Testis (tissue), 3 donors: Measurements from ENCODE around the gene FBXO27. TPM values are rescaled to one million over a fixed set of nuclear protein-coding genes. Genes with fewer than 3 reads are reported as not detected.
A peak's percentile ranks its signal among the peaks of the same experiment; 100 is the strongest.

Source experiments
- DNase-seq: peaks from one replicate; pipeline ENCODE4 v3.0.0-alpha.2; 2019
- H3K27ac ChIP-seq, 2 donors: fragments of 200-600 bp; sonication (generic); one replicate each; pipeline ENCODE4 v1.5.1; 2019
- H3K27me3 ChIP-seq: fragments of 200-600 bp; sonication (generic); one replicate; pipeline ENCODE4 v1.5.1; 2019
- H3K36me3 ChIP-seq: fragments of 200-600 bp; sonication (generic); one replicate; pipeline ENCODE4 v1.5.1; 2017; ENCODE audit warnings: low read depth; ENCODE audit errors: missing control alignments
- H3K4me1 ChIP-seq: fragments of 200-600 bp; sonication (generic); one replicate; pipeline ENCODE4 v1.5.1; 2019
- H3K4me3 ChIP-seq, 2 donors: fragments of 200-600 bp; sonication (generic); one replicate each; pipeline ENCODE4 v1.5.1; 2017 to 2019
- H3K9me3 ChIP-seq: fragments of 200-600 bp; sonication (generic); one replicate; pipeline ENCODE4 v1.5.1; 2017
- CTCF ChIP-seq, 3 experiments: fragments of 450-650 bp in 2 of 3; fragments of 200-600 bp in 1 of 3; sonication (generic) in 1 of 3; IDR thresholded peaks; one replicate each; pipeline ENCODE4 v1.5.1; 2016 to 2019; ENCODE audit warnings: antibody characterized with exemption in 3 of 3, mild to moderate bottlenecking in 2 of 3, moderate library complexity in 1 of 3
- POLR2A ChIP-seq: fragments of 450-650 bp; IDR thresholded peaks from one replicate; pipeline ENCODE4 v1.6.1; 2017; ENCODE audit warnings: antibody characterized with exemption, mild to moderate bottlenecking, moderate library complexity
- whole genome bisulfite sequencing, 2 donors: methylation state at CpG; one replicate each; pipeline ENCODE4 v1.1.5; 2018; 5-methylcytosine and 5-hydroxymethylcytosine counted together
- intact Hi-C: fragments of 100-400 bp; cut with DNase I; formaldehyde crosslinking; loops from one replicate; pipeline ENCODE4 v1.15.1; 2023; ENCODE audit warnings: low total_unique reads
- polyA plus RNA-seq: library from polyadenylated mRNA; stranded (reverse); fragments of 350-450 nt; fragmentation: Illumina TruSeq; extraction: RNeasy Lipid Tissue Mini Kit (QIAGEN cat#74804); gene quantifications from one replicate; pipeline ENCODE4 v1.2.3, GENCODE V29; 2014; ENCODE audit warnings: low read depth, low replicate concordance; ENCODE audit not compliant: insufficient read depth
- total RNA-seq, 2 donors: library from RNA; depleted of rRNA; stranded (reverse); fragments of >200 nt; gene quantifications; one replicate each; pipeline ENCODE4 v1.2.3, GENCODE V29; 2016

The FBXO27 gene
- total and polyA plus RNA-seq, 3 donors from 2014 or later, result 11.3 to 16.5 (median 15.5) TPM

DNA sequence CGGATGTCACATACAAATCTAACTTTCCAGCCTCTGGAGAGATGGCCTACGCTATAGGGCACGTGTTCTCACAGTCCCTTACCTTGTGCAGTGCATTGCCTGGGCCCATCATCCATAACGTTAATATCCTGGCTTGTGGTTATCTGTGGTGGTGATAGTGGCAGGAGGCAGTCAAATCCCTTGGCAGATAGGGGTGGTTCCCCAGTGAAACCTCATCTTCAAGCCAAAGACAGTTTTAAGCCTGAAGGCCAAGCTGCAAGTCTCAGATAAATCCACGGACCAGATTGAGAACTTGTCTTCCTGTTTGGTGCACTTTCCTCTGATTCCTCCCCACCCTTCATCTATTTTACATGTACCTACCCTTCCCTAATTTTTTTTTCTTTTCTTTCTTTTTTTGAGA lies 52.5 kb downstream of the FBXO27 start:
- WGBS, 2 donors, result 81 to 86% methylated on average over 5 of the region's 5 CpGs

GRCh38 chr19:38978326-38978689 lies 54.0 kb downstream of the FBXO27 start:
- Histone ChIP-seq H3K36me3 (no peaks in the 10 kb centered on the region), H3K4me1 (peaks cover 4% of the 10 kb centered on the region), H3K4me3 (no peak overlapping the region), H3K27me3 (no peaks in the 10 kb centered on the region), H3K27ac (no peak overlapping the region), H3K9me3 (no peaks in the 10 kb centered on the region)
- 86 to 96% methylated on average over 3 of the region's 3 CpGs for WGBS, 2 donors
- intact Hi-C loops, result no loop called here
- TF ChIP-seq CTCF (IDR thresholded peaks at IDR 0.05) (no peak), POLR2A (no peak)
- no peak for DNase-seq

More for the DNA sequence above, 52.5 kb downstream of the FBXO27 start:
- Histone ChIP-seq H3K27me3 (no peaks in the 10 kb centered on the region), H3K4me3 (no peak overlapping the region), H3K27ac (no peak overlapping the region), H3K4me1 (peaks cover 4% of the 10 kb centered on the region), H3K36me3 (no peaks in the 10 kb centered on the region), H3K9me3 (no peaks in the 10 kb centered on the region)
- no peak for TF ChIP-seq POLR2A
- no peak for TF ChIP-seq CTCF (IDR thresholded peaks at IDR 0.05)
- intact Hi-C loops, result no loop called here
- DNase-seq, result no peak

DNA sequence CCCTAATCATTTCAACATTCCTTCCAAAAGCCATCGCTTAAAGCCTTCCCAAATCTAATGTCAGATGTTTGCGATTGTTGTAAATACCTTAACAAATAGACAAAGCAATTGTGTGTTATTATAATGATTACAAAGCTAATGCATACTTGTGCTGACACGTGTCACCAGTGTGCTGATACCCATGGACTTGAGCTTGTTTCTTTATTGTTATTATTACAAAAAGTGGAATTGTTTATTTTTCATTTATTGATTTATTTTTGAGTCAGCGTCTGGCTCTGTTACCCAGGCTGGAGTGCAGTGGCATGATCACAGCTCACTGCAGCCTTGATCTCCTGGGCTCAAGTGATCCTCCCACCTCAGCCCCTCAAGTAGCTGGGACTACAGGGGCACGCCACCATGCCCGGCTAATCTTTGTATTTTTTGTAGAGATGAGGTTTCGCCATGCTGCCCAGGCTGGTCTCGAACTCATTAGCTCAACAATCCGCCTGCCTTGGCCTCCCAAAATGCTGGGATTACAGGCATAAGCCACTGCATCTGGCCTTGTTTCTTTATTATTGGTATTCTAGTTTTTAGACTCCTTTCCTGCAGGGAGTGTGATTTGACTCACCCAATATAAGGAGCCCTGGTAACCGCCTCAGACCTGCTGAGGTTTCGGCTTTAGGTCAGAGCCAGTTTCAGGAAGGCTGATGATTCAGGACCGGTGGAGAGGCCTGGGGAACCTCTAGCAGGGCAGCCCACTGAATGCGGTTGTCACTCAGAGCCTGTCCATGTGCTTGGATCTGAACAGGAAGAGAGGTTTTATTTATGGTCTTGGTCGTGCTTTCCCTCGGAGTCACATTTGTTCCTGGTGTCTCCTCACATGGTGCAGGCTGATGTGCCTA lies 54.7 kb downstream of the FBXO27 start:
- Histone ChIP-seq H3K9me3 (no peaks in the 10 kb centered on the region), H3K4me3 (no peak overlapping the region), H3K36me3 (no peaks in the 10 kb centered on the region), H3K27me3 (no peaks in the 10 kb centered on the region), H3K4me1 (peaks cover 4% of the 10 kb centered on the region), H3K27ac (no peak overlapping the region)
- intact Hi-C loops, result no loop called here
- WGBS, 2 donors, result 82 to 87% methylated on average over 15 of the region's 15 CpGs
- no peak for DNase-seq
- TF ChIP-seq POLR2A, result no peak
- no peak for TF ChIP-seq CTCF (IDR thresholded peaks at IDR 0.05)

DNA sequence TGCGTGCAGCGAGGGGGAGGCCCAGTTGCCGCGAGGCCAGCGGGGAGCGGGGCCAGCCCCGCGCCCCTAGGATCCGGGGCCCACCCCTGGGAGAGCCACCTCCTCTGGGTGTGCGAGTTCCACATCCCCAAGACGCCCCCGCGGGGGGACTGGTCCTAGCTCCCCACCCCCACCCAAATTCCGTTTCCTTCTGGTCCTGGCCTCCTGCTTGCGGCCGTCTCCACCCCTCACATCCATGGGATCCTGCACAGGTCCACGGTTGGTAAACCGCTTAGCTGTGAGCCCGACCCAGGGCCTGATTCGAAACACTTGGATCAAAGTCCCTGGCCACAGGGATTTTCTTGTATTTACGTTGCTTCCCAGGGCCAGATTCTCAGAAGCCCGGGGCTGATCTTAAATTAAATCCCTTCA lies 56.5 kb downstream of the FBXO27 start:
- DNase-seq, result peak; percentile 32
- intact Hi-C loops, result no loop called here

More for the DNA sequence above, 56.5 kb downstream of the FBXO27 start:
- TF ChIP-seq POLR2A (no peak), CTCF (IDR thresholded peaks at IDR 0.05) (no peak)
- Histone ChIP-seq H3K36me3 (no peaks in the 10 kb centered on the region), H3K27me3 (no peaks in the 10 kb centered on the region), H3K27ac (peak overlapping the region; percentile 64 to 90), H3K4me1 (peaks cover 4% of the 10 kb centered on the region), H3K4me3 (peak overlapping the region; percentile 60 to 76), H3K9me3 (no peaks in the 10 kb centered on the region)
- 5 to 11% methylated on average over 5 to 22 of the region's 22 CpGs for WGBS, 2 donors
